ENCODE measurements around the gene NAIF1.

Gene NAIF1

GRCh38 chr9:128109050-128109709, 42.1 kb upstream of the NAIF1 start:
- Histone ChIP-seq H3K4me3 (ENCODE audit: low read length in 2 of 2) (no peak overlapping the region), H2BK15ac (ENCODE audit: low read length) (no peak overlapping the region), H3K14ac (ENCODE audit: low read length) (no peak overlapping the region), H3K9me3 (replicated peaks in 1 of 2; ENCODE audit: control insufficient read depth in 2 of 2, insufficient read depth in 1 of 2, low read depth in 1 of 2, low read length in 2 of 2) (peaks cover 0 to 1% of the 10 kb centered on the region in 2 donors), H4K8ac (ENCODE audit: low read depth, low read length) (no peak overlapping the region), H2AK5ac (ENCODE audit: low read depth, low read length) (no peak overlapping the region), H3K27me3 (ENCODE audit: control insufficient read depth in 3 of 3, insufficient read depth in 3 of 3, low read depth in 1 of 3, low read length in 3 of 3) (no peaks in the 10 kb centered on the region), H3K4me1 (ENCODE audit: control insufficient read depth in 2 of 2, insufficient read depth in 1 of 2, low read depth in 1 of 2, low read length in 2 of 2) (no peaks in the 10 kb centered on the region), H2AFZ (ENCODE audit: low read length) (no peak overlapping the region), H2BK12ac (ENCODE audit: low read length) (no peak overlapping the region), H3K23ac (ENCODE audit: low read depth, low read length, poor library complexity) (no peak overlapping the region), H3K18ac (ENCODE audit: low read length) (no peak overlapping the region), H2BK120ac (ENCODE audit: low read depth, low read length) (no peak overlapping the region), H2BK5ac (ENCODE audit: low read length) (no peak overlapping the region), H3K36me3 (replicated peaks in 1 of 2; ENCODE audit: control insufficient read depth in 2 of 2, insufficient read depth in 2 of 2, low read length in 2 of 2) (peaks cover 41 to 51% of the 10 kb centered on the region in 2 donors), H3K9ac (ENCODE audit: low read depth, low read length, poor library complexity) (no peak overlapping the region), H3K27ac (replicated peaks; ENCODE audit: low read length) (no peak overlapping the region), H4K91ac (ENCODE audit: low read depth, low read length, poor library complexity) (no peak overlapping the region), H3K4ac (ENCODE audit: low read length) (no peak overlapping the region), H3K4me2 (ENCODE audit: insufficient read depth, low read length, poor library complexity, severe bottlenecking) (no peak overlapping the region), H3K79me1 (ENCODE audit: low read depth, low read length) (no peaks in the 10 kb centered on the region)
- WGBS, 2 donors (ENCODE audit: extremely low coverage in 2 of 2, insufficient read length in 2 of 2, insufficient replicate concordance in 1 of 2): no CpG with 5 or more reads among the region's 20 CpGs
- no peak for DNase-seq (ENCODE audit: low spot score)

- Histone ChIP-seq H2BK120ac (ENCODE audit: low read depth, low read length) (no peak overlapping the region), H4K8ac (ENCODE audit: low read depth, low read length) (no peak overlapping the region), H2AK5ac (ENCODE audit: low read depth, low read length) (no peak overlapping the region), H3K27me3 (ENCODE audit: control insufficient read depth in 3 of 3, insufficient read depth in 3 of 3, low read depth in 1 of 3, low read length in 3 of 3) (no peaks in the 10 kb centered on the region), H3K4me3 (ENCODE audit: low read length in 2 of 2) (no peak overlapping the region), H2BK15ac (ENCODE audit: low read length) (no peak overlapping the region), H4K91ac (ENCODE audit: low read depth, low read length, poor library complexity) (no peak overlapping the region), H3K9me3 (replicated peaks in 1 of 2; ENCODE audit: control insufficient read depth in 2 of 2, insufficient read depth in 1 of 2, low read depth in 1 of 2, low read length in 2 of 2) (peaks cover 0 to 1% of the 10 kb centered on the region in 2 donors), H3K4ac (ENCODE audit: low read length) (no peak overlapping the region), H3K9ac (ENCODE audit: low read depth, low read length, poor library complexity) (no peak overlapping the region), H3K4me2 (ENCODE audit: insufficient read depth, low read length, poor library complexity, severe bottlenecking) (no peak overlapping the region), H3K27ac (replicated peaks; ENCODE audit: low read length) (no peak overlapping the region), H2BK5ac (ENCODE audit: low read length) (no peak overlapping the region), H3K4me1 (ENCODE audit: control insufficient read depth in 2 of 2, insufficient read depth in 1 of 2, low read depth in 1 of 2, low read length in 2 of 2) (no peaks in the 10 kb centered on the region), H3K79me1 (ENCODE audit: low read depth, low read length) (no peaks in the 10 kb centered on the region), H2AFZ (ENCODE audit: low read length) (no peak overlapping the region), H3K14ac (ENCODE audit: low read length) (no peak overlapping the region), H3K23ac (ENCODE audit: low read depth, low read length, poor library complexity) (peak overlapping the region; percentile 3), H2BK12ac (ENCODE audit: low read length) (no peak overlapping the region), H3K18ac (ENCODE audit: low read length) (peak overlapping the region; percentile 8), H3K36me3 (replicated peaks in 1 of 2; ENCODE audit: control insufficient read depth in 2 of 2, insufficient read depth in 2 of 2, low read length in 2 of 2) (peaks cover 46 to 59% of the 10 kb centered on the region in 2 donors)
- no peak for DNase-seq (ENCODE audit: low spot score)
- no CpG with 5 or more reads among the region's 15 CpGs for WGBS, 2 donors (ENCODE audit: extremely low coverage in 2 of 2, insufficient read length in 2 of 2, insufficient replicate concordance in 1 of 2)
These were observed 41.3 kb upstream of the NAIF1 start for GRCh38 chr9:128108269-128109049.

GRCh38 chr9:128107468-128108268, 40.5 kb upstream of the NAIF1 start:
- WGBS, 2 donors (ENCODE audit: extremely low coverage in 2 of 2, insufficient read length in 2 of 2, insufficient replicate concordance in 1 of 2): no CpG with 5 or more reads among the region's 18 CpGs
- Histone ChIP-seq H3K9me3 (replicated peaks in 1 of 2; ENCODE audit: control insufficient read depth in 2 of 2, insufficient read depth in 1 of 2, low read depth in 1 of 2, low read length in 2 of 2) (peaks cover 0 to 1% of the 10 kb centered on the region in 2 donors), H2AK5ac (ENCODE audit: low read depth, low read length) (peak overlapping the region; percentile 5), H2BK120ac (ENCODE audit: low read depth, low read length) (no peak overlapping the region), H3K14ac (ENCODE audit: low read length) (no peak overlapping the region), H3K79me1 (ENCODE audit: low read depth, low read length) (no peaks in the 10 kb centered on the region), H3K4me3 (ENCODE audit: low read length in 2 of 2) (peak overlapping the region in 1 of 2 donors; percentile 21), H3K23ac (ENCODE audit: low read depth, low read length, poor library complexity) (peak overlapping the region; percentile 20), H2AFZ (ENCODE audit: low read length) (no peak overlapping the region), H3K4me1 (ENCODE audit: control insufficient read depth in 2 of 2, insufficient read depth in 1 of 2, low read depth in 1 of 2, low read length in 2 of 2) (no peaks in the 10 kb centered on the region), H3K27me3 (ENCODE audit: control insufficient read depth in 3 of 3, insufficient read depth in 3 of 3, low read depth in 1 of 3, low read length in 3 of 3) (no peaks in the 10 kb centered on the region), H3K18ac (ENCODE audit: low read length) (peak overlapping the region; percentile 8), H3K27ac (replicated peaks; ENCODE audit: low read length) (no peak overlapping the region), H4K8ac (ENCODE audit: low read depth, low read length) (no peak overlapping the region), H4K91ac (ENCODE audit: low read depth, low read length, poor library complexity) (no peak overlapping the region), H3K36me3 (replicated peaks in 1 of 2; ENCODE audit: control insufficient read depth in 2 of 2, insufficient read depth in 2 of 2, low read length in 2 of 2) (peaks cover 48 to 67% of the 10 kb centered on the region in 2 donors), H3K9ac (ENCODE audit: low read depth, low read length, poor library complexity) (no peak overlapping the region), H3K4ac (ENCODE audit: low read length) (no peak overlapping the region), H2BK15ac (ENCODE audit: low read length) (no peak overlapping the region), H2BK5ac (ENCODE audit: low read length) (no peak overlapping the region), H3K4me2 (ENCODE audit: insufficient read depth, low read length, poor library complexity, severe bottlenecking) (no peak overlapping the region), H2BK12ac (ENCODE audit: low read length) (no peak overlapping the region)
- no peak for DNase-seq (ENCODE audit: low spot score)

Measured in neuronal stem cell (in vitro differentiated cells).